Activated CD4-positive, alpha-beta T cell treated with anti-CD3 and anti-CD28 coated beads for 48 hours (primary cell): ENCODE data around the gene FALEC.
"Not testable (repeated sequence)": the region's sequence is repeated elsewhere in the genome, so short reads cannot be mapped to it uniquely, and the experiment has no call there.

Experiments used
- DNase-seq: peaks from one replicate; pipeline ENCODE4 v3.0.0-alpha.2; 2020

The FALEC gene

DNA sequence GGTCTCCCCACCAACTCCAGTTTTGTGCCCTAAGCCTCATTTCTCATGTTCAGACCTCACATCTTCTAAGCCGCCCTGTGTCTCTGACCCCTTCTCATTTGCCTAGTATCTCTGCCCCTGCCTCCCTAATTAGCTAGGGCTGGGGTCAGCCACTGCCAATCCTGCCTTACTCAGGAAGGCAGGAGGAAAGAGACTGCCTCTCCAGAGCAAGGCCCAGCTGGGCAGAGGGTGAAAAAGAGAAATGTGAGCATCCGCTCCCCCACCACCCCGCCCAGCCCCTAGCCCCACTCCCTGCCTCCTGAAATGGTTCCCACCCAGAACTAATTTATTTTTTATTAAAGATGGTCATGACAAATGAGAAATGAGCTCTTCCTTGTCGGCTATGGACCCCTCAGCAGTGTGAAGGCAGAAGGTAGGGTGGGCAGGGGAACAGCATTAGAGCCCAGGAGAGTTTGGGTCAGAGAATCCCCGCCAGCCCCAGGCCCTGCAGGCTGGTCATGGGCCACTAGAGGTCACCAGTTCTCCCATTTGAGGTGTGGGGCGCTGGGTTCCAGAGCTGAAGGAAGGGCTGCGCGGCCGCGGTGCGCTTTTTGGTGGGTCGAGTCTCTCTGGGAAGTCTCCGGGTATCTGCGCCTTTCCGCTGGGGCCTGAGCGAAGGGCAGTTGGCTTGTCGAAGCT is 45.2 kb downstream of the FALEC start:
- peak; percentile 93 for DNase-seq

DNA sequence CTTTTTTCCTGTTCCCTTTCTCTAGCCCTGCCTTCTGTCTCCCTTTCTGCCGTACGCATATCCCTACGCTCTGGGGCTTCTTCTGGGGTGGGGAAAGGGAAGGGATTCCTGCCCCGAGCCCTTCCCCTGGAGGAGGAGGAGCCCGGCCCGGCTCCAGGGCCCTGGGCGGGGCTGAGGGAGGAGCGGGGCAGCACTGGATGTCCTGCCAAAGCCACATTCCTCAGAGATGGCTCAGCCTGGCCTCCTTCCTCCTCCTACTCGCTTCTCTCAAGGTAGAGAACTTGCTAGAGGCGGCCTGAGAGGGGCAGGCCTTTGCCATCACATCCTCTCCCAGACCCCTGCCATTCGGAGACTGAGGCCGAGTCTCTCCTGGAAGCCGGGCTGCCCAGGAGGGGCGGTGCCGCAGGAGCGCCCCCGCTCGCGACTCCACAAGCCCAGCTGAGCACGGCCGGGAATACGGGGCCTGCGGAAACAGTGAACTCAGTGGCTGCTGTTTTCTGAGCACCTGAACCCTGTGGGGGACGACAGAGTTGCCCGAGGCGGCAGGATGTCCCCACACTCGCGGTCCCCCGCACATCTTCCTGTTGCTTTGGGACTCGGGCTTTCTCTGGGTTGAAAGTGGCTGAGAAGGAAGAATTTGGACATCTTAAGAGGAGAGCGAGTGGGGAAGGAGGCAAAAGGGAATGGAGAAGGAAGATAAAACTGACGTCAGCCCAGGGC is 45.9 kb downstream of the FALEC start:
- peak; percentile 78 for DNase-seq

- peak; percentile 95 for DNase-seq
These were observed 46.5 kb downstream of the FALEC start for GRCh38 chr1:150561974-150562445.

DNA sequence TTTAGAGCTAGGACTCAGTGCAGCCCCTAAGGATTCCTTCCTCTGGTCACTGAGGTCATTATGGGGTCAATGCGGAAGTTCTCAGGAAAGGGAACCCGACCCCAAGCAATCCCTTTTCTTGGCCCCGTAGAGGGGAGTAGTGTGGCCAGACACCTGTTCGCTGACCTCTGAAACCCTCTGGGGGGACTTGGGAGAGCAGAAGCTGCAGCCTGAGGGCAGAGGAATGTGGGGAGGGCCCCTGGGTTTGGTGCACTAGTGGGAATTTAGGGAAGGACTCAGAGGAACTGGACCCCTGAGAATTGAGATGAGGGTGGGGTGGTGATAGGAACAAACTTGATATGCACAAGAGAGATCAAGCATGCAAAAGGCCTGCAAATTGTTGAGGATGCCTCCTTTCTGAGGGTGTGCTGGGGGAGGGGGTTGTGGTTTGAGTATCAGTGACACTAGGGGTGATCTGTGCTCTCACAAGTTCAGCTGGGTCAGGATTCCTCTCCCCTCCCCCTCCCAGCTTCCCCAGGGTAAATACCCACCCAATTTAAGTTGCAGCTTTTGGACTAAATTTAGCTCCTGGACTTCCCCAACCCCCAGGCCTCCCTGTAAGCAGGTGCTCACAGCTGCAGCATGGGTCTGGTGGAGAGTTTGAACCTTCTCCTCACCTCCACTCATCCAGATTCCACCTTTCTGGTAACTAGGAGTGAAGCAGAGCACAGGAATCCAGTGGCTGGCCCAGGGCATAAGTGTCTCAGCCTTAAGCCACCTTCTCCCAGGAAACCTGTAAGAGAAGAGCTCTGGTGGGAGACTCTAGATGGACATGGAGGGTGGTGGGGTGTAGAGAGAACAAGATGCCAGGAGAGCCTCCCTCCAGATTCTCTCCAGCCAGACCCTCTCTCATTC is 47.1 kb downstream of the FALEC start:
- DNase-seq, result peak; percentile 87

- DNase-seq, result peak; percentile 51
These were observed 47.9 kb downstream of the FALEC start for GRCh38 chr1:150563340-150564038.

DNA sequence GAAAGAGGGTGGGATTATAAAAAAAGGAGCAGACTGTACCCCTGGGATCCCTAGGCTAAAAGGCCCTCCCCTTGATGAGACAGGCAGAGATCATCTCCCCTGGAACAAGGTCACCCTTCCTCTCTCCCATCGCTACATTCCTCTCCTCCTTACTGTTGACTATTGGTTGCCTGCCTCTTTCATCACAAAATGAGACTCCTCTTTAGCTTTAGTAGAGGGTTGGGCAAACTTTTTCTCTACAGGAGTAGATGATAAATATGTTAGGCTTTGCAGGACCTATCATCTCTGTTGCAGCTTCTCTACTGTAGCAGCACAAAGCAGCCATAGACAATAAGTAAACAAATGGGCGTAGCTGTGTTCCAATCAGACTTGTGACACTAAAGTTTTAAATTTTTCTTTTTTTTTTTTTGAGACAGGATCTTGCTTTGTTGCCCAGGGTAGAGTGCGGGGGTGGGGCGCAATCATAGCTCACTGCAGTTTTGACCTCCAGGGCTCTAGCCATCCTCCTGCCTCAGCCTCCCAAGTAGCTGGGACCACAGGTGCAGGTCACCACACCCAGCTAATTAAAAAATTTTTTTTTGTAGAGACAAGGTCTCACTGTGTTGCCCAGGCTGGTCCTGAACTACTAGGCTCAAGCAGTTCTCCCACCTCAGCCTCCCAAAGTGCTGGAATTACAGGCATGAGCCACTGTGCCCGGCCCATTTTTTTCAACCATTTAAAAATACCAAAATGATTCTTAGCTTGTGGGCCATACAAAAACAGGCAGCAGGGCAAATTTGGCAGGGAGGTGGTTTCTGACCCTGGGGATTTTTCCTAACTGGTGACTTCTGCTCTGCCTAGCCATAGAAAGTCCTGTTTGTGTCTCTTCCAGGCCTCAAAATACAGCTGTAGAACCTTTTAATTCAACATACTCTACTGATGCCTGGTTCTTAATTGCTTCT is 48.8 kb downstream of the FALEC start:
- DNase-seq, result no peak

DNA sequence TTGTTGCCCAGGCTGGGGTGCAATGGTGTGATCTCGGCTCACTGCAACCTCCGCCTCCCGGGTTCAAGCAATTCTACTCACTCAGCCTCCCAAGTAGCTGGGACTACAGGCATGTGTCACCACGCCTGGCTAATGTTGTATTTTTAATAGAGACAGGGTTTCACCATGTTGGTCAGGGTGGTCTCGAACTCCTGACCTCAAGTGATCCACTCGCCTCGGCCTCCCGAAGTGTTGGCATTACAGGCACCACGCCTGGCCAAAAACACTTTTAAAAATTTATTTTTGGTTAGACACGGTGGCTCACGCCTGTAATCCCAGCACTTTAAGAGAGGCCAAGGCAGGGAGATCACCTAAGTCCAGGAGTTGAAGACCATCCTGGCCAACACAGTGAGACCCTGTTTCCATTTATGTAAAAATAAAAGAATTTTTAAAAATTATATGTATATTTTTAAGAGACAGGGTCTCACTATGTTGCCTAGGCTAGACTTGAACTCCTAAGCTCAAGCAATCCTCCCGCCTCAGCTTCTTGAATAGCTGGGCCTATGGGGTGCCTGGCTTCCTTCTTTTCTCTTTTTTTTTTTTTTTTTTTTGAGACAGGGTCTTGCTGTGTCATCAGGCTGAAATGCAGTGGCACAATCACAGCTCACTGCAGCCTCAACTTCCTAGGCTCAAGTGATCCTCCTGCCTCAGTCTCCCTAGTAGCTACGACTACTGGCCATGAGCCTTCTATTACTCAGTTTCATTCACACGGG is 49.9 kb downstream of the FALEC start:
- not testable (repeated sequence) for DNase-seq

DNA sequence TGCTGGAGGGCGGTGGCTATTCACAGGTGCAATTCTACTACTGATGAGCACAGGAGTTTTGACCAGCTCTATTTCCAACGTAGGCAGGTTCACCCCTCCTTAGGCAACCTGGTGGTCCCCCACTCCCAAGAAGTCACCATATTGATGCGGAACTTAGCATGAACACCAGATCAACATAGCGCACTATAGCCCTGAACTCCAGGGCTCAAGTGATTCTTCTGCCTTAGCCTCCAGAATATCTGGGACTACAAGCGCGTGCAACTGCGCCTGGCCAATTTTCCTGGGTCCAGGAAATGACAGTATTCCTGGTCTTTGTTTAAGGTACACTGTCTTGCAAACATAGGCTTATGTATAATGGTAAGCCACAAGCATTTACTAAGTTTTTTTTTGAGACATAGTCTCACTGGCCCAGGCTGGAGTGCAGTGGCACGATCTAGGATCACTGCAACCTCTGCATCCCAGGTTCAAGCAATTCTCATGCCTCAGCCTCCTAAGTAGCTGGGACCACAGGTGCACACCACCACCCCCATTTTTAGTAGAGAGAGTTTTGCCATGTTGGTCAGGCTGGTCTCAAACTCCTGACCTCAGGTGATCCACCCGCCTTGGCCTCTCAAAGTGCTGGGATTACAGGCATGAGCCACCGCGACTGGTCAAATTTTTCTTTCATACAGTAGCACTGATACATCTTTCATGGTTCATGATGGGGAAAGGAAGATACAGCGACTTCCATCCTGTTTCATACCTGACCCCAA is 51.2 kb downstream of the FALEC start:
- DNase-seq, result no peak

DNA sequence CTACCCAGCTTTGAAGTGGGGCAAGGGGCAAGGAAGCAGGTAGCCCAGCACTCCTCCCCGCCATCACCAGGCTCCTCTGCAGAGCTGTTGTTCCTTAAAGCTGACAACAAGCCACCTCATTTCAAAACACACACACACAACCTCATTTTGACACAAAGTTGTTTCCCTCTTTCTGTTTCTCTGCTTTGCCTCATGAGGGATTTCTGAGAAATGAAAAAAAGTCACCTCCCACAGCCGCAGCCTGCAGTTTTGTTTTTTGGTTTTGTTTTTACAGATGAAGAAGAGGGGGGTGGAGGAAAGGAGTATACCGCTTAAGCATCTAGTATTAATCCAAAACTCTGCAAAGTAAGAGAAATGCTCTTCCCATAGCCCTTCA is 51.8 kb downstream of the FALEC start:
- peak; percentile 73 for DNase-seq

DNA sequence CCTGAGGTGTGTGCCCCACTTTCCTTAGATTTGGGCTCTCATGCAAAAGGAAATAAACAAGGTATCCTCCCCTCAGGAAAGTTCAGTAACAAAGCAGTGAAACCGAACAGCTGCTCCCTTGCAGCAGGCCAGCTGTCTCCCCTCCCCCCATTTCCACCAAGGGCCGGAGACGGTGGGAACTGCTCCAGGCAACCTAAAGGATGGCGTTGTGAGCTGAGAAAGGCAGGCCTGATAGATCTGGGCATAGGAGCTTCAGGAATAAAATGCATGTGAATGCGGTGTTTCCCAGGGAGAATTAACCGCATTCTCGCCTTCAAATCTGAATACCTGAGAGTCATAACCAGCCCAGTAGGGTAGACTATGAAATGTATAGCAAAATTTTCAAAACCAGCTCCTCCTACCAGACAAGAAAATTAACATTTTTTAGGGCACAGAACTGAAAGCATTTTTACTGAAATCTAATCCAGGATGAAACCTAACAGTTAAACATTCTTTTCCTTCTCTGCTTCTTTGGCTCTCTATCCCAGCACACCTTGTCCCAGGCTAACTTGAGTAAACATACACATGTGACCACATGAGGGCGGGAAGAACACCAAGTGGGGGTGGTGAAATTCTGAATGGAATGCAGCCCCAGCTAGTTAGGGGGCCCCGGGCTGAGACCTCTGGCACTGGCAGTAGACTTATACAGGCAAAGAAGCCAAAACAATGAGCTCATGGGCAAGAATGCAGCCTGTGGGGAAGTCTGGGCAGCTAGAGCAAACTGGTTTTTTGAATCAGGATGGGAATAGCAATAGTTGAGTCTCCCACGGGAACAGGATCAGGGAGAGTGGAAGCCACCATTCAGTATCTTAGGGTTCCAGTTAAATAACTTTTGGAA is 52.4 kb downstream of the FALEC start:
- DNase-seq, result peak; percentile 72

GRCh38 chr1:150568594-150568966 is 53.0 kb downstream of the FALEC start:
- no peak for DNase-seq

- DNase-seq, result no peak
These were observed 57.5 kb downstream of the FALEC start for GRCh38 chr1:150572918-150573647.

GRCh38 chr1:150573648-150574071 is 58.1 kb downstream of the FALEC start:
- DNase-seq, result peak; percentile 53

- no peak for DNase-seq
These were observed 58.9 kb downstream of the FALEC start for GRCh38 chr1:150574260-150575071.

GRCh38 chr1:150575072-150575489 is 59.5 kb downstream of the FALEC start:
- DNase-seq, result no peak

- no peak for DNase-seq
These were observed 60.2 kb downstream of the FALEC start for GRCh38 chr1:150575518-150576366.

GRCh38 chr1:150576367-150576711 is 60.8 kb downstream of the FALEC start:
- no peak for DNase-seq
